ENCODE measurements around the gene DYNC2LI1.

Gene DYNC2LI1

DNA sequence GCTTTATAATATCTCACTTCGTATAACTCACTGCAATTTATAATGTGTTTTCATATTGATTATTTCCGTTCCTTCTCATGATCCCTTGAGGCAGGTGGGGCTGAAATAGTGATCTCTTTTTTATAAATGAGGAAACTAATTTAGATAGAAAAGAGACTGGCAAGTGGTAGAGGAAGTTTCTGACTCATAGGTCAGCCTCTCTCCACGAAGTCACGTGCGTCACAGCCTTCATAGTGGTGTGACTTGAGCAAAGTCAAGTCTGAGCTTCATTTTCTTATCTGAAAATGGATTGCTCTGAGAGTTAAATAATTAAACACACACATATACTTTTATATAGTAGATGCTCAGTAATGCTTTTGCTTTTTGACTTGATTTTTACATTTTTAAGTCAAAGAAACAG is 44.9 kb downstream of the DYNC2LI1 start:
- no peaks in the 10 kb centered on the region; the same call in 1 of the 2 replicates for H3K27me3 ChIP-seq (replicated peaks; ENCODE audit: control insufficient read depth, insufficient read depth, low read length)
- no peak overlapping the region for H3K4me3 ChIP-seq (replicated peaks; ENCODE audit: low read depth, low read length)
- TF ChIP-seq, protein P1, sequence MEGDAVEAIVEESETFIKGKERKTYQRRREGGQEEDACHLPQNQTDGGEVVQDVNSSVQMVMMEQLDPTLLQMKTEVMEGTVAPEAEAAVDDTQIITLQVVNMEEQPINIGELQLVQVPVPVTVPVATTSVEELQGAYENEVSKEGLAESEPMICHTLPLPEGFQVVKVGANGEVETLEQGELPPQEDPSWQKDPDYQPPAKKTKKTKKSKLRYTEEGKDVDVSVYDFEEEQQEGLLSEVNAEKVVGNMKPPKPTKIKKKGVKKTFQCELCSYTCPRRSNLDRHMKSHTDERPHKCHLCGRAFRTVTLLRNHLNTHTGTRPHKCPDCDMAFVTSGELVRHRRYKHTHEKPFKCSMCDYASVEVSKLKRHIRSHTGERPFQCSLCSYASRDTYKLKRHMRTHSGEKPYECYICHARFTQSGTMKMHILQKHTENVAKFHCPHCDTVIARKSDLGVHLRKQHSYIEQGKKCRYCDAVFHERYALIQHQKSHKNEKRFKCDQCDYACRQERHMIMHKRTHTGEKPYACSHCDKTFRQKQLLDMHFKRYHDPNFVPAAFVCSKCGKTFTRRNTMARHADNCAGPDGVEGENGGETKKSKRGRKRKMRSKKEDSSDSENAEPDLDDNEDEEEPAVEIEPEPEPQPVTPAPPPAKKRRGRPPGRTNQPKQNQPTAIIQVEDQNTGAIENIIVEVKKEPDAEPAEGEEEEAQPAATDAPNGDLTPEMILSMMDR (IDR thresholded peaks at IDR 0.05; ENCODE audit: insufficient read depth, low read length, poor library complexity, severe bottlenecking) = no peak
- no peaks in the 10 kb centered on the region for H3K36me3 ChIP-seq (ENCODE audit: control insufficient read depth, insufficient read depth, low read length)
- DNase-seq (ENCODE audit: extremely low read depth, insufficient read length) = no peak

DNA sequence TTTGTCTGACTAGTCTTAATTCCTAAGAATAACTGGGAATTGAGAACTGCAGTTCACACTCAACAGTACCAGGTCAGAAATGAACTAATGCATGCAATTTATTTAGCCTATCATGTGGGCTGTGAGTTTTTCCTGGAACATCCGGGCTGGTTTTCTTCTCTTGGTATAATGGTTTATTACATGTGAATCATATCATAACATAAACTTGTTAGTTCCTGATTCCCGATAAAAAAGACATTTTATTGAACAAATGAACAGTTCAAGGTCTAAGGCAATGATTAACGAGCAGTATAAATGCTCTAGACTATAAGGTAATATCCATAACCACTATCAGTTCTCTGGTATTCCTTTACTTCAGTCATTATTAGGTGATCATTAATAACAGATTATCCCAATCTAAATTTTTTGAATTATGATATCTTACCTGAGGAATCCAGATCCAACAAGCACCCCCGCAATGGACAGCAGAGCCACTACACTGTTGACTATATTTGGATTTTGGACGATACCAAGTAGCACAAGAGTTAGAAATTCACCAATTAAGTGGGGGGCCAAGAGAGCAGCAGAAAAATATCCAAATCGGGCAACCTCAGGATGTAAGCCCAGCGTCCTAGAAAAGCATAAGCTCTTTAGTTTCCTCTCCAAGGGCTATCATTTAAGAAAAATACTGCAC is 45.8 kb downstream of the DYNC2LI1 start:
- no peak for DNase-seq (ENCODE audit: extremely low read depth, insufficient read length)
- TF ChIP-seq, protein P1 (IDR thresholded peaks at IDR 0.05; ENCODE audit: insufficient read depth, low read length, poor library complexity, severe bottlenecking) = no peak
- no peaks in the 10 kb centered on the region; the same call in 1 of the 2 replicates for H3K27me3 ChIP-seq (replicated peaks; ENCODE audit: control insufficient read depth, insufficient read depth, low read length)
- H3K36me3 ChIP-seq (ENCODE audit: control insufficient read depth, insufficient read depth, low read length) = no peaks in the 10 kb centered on the region
- H3K4me3 ChIP-seq (replicated peaks; ENCODE audit: low read depth, low read length) = no peak overlapping the region

DNA sequence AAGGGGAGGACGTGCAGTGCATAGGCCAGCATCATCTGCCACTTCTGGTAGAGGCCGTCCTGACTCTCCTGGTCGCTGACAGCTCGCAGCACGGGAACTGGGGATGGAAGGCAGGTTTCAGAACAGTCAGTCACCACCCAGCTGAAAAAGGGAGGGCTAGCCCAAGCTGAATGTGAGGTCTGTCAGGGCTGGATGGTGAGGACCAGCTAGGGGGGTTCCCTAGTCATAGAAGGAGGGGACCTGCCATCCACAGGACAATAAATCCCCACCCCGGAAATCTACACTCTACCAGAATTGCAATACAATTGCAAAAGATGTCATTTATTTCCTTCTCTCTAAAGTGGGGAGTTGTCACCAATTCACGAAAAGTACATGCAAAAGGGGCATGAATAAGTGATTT is 49.0 kb downstream of the DYNC2LI1 start:
- Histone ChIP-seq H3K4me3 (replicated peaks; ENCODE audit: low read depth, low read length) (no peak overlapping the region), H3K36me3 (ENCODE audit: control insufficient read depth, insufficient read depth, low read length) (no peaks in the 10 kb centered on the region), H3K27me3 (replicated peaks; ENCODE audit: control insufficient read depth, insufficient read depth, low read length) (no peaks in the 10 kb centered on the region; the same call in 1 of the 2 replicates)
- no peak for DNase-seq (ENCODE audit: extremely low read depth, insufficient read length)
- TF ChIP-seq, protein P1 (IDR thresholded peaks at IDR 0.05; ENCODE audit: insufficient read depth, low read length, poor library complexity, severe bottlenecking) = no peak

GRCh38 chr2:43823751-43824150 is 49.9 kb downstream of the DYNC2LI1 start:
- Histone ChIP-seq H3K4me3 (replicated peaks; ENCODE audit: low read depth, low read length) (no peak overlapping the region), H3K27me3 (replicated peaks; ENCODE audit: control insufficient read depth, insufficient read depth, low read length) (no peaks in the 10 kb centered on the region; the same call in 1 of the 2 replicates), H3K36me3 (ENCODE audit: control insufficient read depth, insufficient read depth, low read length) (no peaks in the 10 kb centered on the region)
- DNase-seq (ENCODE audit: extremely low read depth, insufficient read length) = no peak
- TF ChIP-seq, protein P1 (IDR thresholded peaks at IDR 0.05; ENCODE audit: insufficient read depth, low read length, poor library complexity, severe bottlenecking) = no peak

- no peaks in the 10 kb centered on the region for H3K36me3 ChIP-seq (ENCODE audit: control insufficient read depth, insufficient read depth, low read length)
- TF ChIP-seq, protein P1 (IDR thresholded peaks at IDR 0.05; ENCODE audit: insufficient read depth, low read length, poor library complexity, severe bottlenecking) = no peak
- H3K27me3 ChIP-seq (replicated peaks; ENCODE audit: control insufficient read depth, insufficient read depth, low read length) = no peaks in the 10 kb centered on the region; the same call in 1 of the 2 replicates
- no peak overlapping the region for H3K4me3 ChIP-seq (replicated peaks; ENCODE audit: low read depth, low read length)
- no peak for DNase-seq (ENCODE audit: extremely low read depth, insufficient read length)
Measured at GRCh38 chr2:43824512-43824911, 50.7 kb downstream of the DYNC2LI1 start.

Measured in GM06990 (cell line).